GM12891 (cell line): ENCODE results near the gene APBA2.

Source experiments
- PAX5 ChIP-seq: IDR thresholded peaks from 2 replicates; pipeline ENCODE4 v1.6.1; 2011; ENCODE audit warnings: low read length, moderate library complexity, mild to moderate bottlenecking; ENCODE audit not compliant: insufficient read depth, severe bottlenecking
- POLR2A ChIP-seq: IDR thresholded peaks from 2 replicates; pipeline ENCODE4 v1.6.1; 2011; ENCODE audit warnings: low read depth, low read length, control low read depth
- POLR2AphosphoS5 ChIP-seq: IDR thresholded peaks from 2 replicates; pipeline ENCODE4 v1.6.1; 2011; ENCODE audit warnings: low read depth, low read length, control low read depth
- POU2F2 ChIP-seq: IDR thresholded peaks from 2 replicates; pipeline ENCODE4 v1.6.1; 2011; ENCODE audit warnings: low read depth, mild to moderate bottlenecking, control low read depth, low read length, moderate library complexity
- SPI1 ChIP-seq: IDR thresholded peaks from 2 replicates; pipeline ENCODE4 v1.6.1; 2011; ENCODE audit warnings: low read depth, low read length, control low read depth
- TAF1 ChIP-seq: IDR thresholded peaks from 2 replicates; pipeline ENCODE4 v1.6.1; 2011; ENCODE audit warnings: low read depth, low read length, control low read depth

GRCh38 chr15:28885128-28885629 lies 595 bp upstream of the APBA2 start:
- TF ChIP-seq POU2F2 (no peak), POLR2A (no peak), TAF1 (no peak), POLR2AphosphoS5 (no peak), PAX5 (no peak), SPI1 (no peak)
